A549 treated with GW870086 at 1 μM for 4 hours (cell line): Measurements from ENCODE around the gene ZNF681. TPM values are rescaled to one million over a fixed set of nuclear protein-coding genes. Genes with fewer than 3 reads are reported as not detected.

ENCODE experiments used
- total RNA-seq: library from RNA; stranded (reverse); fragments of 200-300 nt; extraction: Qiagen RNA extraction; gene quantifications from 5 replicates; pipeline ENCODE4 v1.2.3, GENCODE V29; 2022; ENCODE audit warnings: low read depth

ZNF681 gene
- total RNA-seq, result not detected in 5 replicates

DNA sequence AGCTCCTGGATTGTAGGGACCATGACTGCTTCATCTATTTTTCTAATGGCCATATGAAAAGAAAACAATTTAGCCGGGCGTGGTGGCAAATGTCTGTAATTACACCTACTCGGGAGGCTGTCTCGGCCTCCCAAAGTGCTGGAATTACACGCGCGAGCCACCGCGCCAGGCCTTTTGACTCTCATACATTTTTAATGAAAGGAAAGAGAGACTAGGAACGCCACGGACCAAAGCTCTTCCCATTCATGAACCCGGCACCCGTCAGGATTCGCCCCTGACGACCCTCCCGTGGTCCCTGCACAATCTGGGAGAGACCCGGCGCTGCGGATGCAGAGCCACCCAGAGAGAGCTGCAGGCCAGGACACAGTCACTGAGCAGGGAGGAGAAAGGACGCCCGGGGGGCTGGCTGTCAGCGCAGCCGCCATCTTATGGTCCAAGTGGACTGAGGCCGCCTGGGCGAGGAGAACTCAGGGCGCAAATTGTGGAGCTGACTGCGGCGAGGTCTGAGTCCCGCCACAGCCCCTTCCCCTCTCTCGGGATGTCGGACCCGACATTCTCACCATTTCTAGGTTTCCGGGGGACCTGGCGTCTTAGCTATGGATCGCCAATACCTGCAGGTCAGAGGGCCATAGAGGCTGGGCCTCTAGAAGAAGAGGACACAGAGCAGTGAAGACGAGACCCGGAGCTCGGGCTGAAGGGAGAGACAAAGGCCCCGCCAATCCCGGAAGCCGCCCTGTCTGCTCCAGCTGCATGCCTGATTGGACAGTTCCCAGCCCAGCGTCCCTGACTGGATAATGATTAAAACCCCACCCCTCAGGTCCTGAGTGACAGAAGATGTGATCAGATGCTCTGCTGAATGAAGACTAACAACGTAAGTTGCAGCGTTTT, at the start of gene ZNF681:
Gene ZNF681, minus strand, starts transcription at position 705 of the 888 bp plus-strand sequence. Its CDS starts 142 bp downstream, at position 563.

Other genes with a start within 250 kb of the ZNF681 start
- gene ZNF675, start 71.7 kb downstream of the ZNF681 start, total RNA-seq, result 2.0 to 4.5 TPM (median 3.7 TPM) in 5 replicates
- gene ZNF726, start 156.0 kb upstream of the ZNF681 start, total RNA-seq, result 0.31 to 1.0 TPM (median 0.34 TPM) in 5 replicates